Sigmoid colon (tissue), 4 donors: Measurements from ENCODE around the gene ATM.

Experiments used
- CTCF ChIP-seq, 4 experiments: fragments of 450-650 bp in 3 of 4; fragments of 200-600 bp in 1 of 4; IDR thresholded peaks; one replicate each; pipeline ENCODE4 v1.5.1; 2016 to 2019; ENCODE audit warnings: antibody characterized with exemption in 4 of 4, mild to moderate bottlenecking in 3 of 4, moderate library complexity in 2 of 4
- POLR2A ChIP-seq, 2 donors: fragments of 450-650 bp; IDR thresholded peaks; one replicate each; pipeline ENCODE4 v1.6.1; 2016; ENCODE audit warnings: antibody characterized with exemption in 2 of 2, mild to moderate bottlenecking in 2 of 2, moderate library complexity in 2 of 2
- POLR2AphosphoS5 ChIP-seq, 4 donors: sonication (generic); formaldehyde crosslinking; IDR thresholded peaks; one replicate each; pipeline ENCODE4 v1.6.1; 2017; ENCODE audit warnings: antibody characterized with exemption in 4 of 4

DNA sequence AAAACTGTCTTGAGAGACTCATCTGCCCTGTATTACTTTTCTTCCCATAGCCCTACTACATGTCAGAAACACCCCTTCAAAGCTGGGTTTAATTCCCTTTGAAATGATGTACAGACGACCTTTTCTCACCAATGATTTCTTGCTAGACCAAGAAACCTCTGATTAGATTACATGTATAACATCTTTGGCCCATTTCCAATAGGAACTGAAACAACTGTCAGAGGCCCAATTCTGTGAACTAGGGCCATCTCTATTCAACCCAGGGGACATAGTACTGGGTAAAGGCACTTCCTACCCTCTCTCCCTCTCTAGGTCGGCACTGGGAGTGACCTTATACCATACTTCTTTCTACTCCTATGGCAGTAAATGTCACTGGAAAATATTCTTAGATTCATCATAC is 19.8 kb upstream of the ATM start:
- no peak for TF ChIP-seq CTCF (IDR thresholded peaks at IDR 0.05)
- TF ChIP-seq POLR2AphosphoS5 (IDR thresholded peaks at IDR 0.05), result no peak
- no peak for TF ChIP-seq POLR2A (IDR thresholded peaks at IDR 0.05)
